ENCODE results near the gene EYS. TPM values are rescaled to one million over a fixed set of nuclear protein-coding genes. Genes with fewer than 3 reads are reported as not detected.
"Not testable (repeated sequence)": the region's sequence is repeated elsewhere in the genome, so short reads cannot be mapped to it uniquely, and the experiment has no call there.

The EYS gene
- total RNA-seq, 1 donor from 2014 or later = not detected

- no peaks in the 10 kb centered on the region for H3K4me1 ChIP-seq
- no peaks in the 10 kb centered on the region for H3K36me3 ChIP-seq
- ATAC-seq (no peak), DNase-seq (no peak)
- intact Hi-C loops (cut with DNase I) = no loop called here
- no peak overlapping the region for H3K4me3 ChIP-seq
- TF ChIP-seq CTCF (IDR thresholded peaks at IDR 0.05) = no peak
- H3K9me3 ChIP-seq = no peaks in the 10 kb centered on the region
- no peak overlapping the region for H3K27ac ChIP-seq
- H3K27me3 ChIP-seq (ENCODE audit: low read depth) = no peaks in the 10 kb centered on the region
These were observed 654.4 kb downstream of the EYS start for GRCh38 chr6:65052626-65053025.

GRCh38 chr6:65045801-65046200 lies 661.2 kb downstream of the EYS start:
- no peak for TF ChIP-seq CTCF (IDR thresholded peaks at IDR 0.05)
- Histone ChIP-seq H3K4me1 (no peaks in the 10 kb centered on the region), H3K27me3 (ENCODE audit: low read depth) (no peaks in the 10 kb centered on the region), H3K27ac (no peak overlapping the region), H3K9me3 (no peaks in the 10 kb centered on the region), H3K36me3 (no peaks in the 10 kb centered on the region), H3K4me3 (no peak overlapping the region)
- intact Hi-C loops (cut with DNase I) = no loop called here
- ATAC-seq (no peak), DNase-seq (no peak)

GRCh38 chr6:65014006-65014405 lies 693.0 kb downstream of the EYS start:
- no peaks in the 10 kb centered on the region for H3K36me3 ChIP-seq
- H3K27ac ChIP-seq = no peak overlapping the region
- no peak for TF ChIP-seq CTCF (IDR thresholded peaks at IDR 0.05)
- ATAC-seq = no peak
- no peaks in the 10 kb centered on the region for H3K9me3 ChIP-seq
- no peak for DNase-seq
- no peaks in the 10 kb centered on the region for H3K4me1 ChIP-seq
- no peaks in the 10 kb centered on the region for H3K27me3 ChIP-seq (ENCODE audit: low read depth)
- H3K4me3 ChIP-seq = no peak overlapping the region
- intact Hi-C loops (cut with DNase I) = no loop called here

GRCh38 chr6:65006788-65007187 lies 700.2 kb downstream of the EYS start:
- Histone ChIP-seq H3K27me3 (ENCODE audit: low read depth) (no peaks in the 10 kb centered on the region), H3K9me3 (no peaks in the 10 kb centered on the region), H3K4me1 (no peaks in the 10 kb centered on the region), H3K4me3 (no peak overlapping the region), H3K36me3 (no peaks in the 10 kb centered on the region), H3K27ac (no peak overlapping the region)
- ATAC-seq (no peak), DNase-seq (no peak)
- intact Hi-C loops (cut with DNase I) = no loop called here
- no peak for TF ChIP-seq CTCF (IDR thresholded peaks at IDR 0.05)

GRCh38 chr6:65004283-65004682 lies 702.7 kb downstream of the EYS start:
- Histone ChIP-seq H3K4me1 (no peaks in the 10 kb centered on the region), H3K9me3 (no peaks in the 10 kb centered on the region), H3K27me3 (ENCODE audit: low read depth) (no peaks in the 10 kb centered on the region), H3K36me3 (no peaks in the 10 kb centered on the region), H3K4me3 (no peak overlapping the region), H3K27ac (no peak overlapping the region)
- no peak for TF ChIP-seq CTCF (IDR thresholded peaks at IDR 0.05)
- DNase-seq = no peak
- intact Hi-C loops (cut with DNase I) = no loop called here
- ATAC-seq = no peak

- H3K27me3 ChIP-seq (ENCODE audit: low read depth); intact Hi-C loops (cut with DNase I); H3K4me1 ChIP-seq; ATAC-seq; H3K36me3 ChIP-seq; H3K27ac ChIP-seq; DNase-seq; H3K9me3 ChIP-seq; H3K4me3 ChIP-seq: not testable (repeated sequence)
These were observed 704.1 kb downstream of the EYS start for GRCh38 chr6:65002882-65003281.
